Fibroblast of pulmonary artery (primary cell): ENCODE data around the gene PRKCE.

Experiments used
- DNase-seq: peaks from one replicate; pipeline ENCODE4 v3.0.0-alpha.2; 2010; ENCODE audit warnings: low read depth
- H3K4me3 ChIP-seq: replicated peaks from 2 replicates; pipeline ENCODE4 v1.5.1; 2011; ENCODE audit warnings: low read depth, mild to moderate bottlenecking, control low read depth, low read length, moderate library complexity
- TF ChIP-seq, protein P1 (sequence below): IDR thresholded peaks from 2 replicates; pipeline ENCODE4 v1.5.1; 2011; ENCODE audit warnings: mild to moderate bottlenecking, control low read depth, low read length, inconsistent platforms; ENCODE audit errors: missing control alignments

PRKCE gene

DNA sequence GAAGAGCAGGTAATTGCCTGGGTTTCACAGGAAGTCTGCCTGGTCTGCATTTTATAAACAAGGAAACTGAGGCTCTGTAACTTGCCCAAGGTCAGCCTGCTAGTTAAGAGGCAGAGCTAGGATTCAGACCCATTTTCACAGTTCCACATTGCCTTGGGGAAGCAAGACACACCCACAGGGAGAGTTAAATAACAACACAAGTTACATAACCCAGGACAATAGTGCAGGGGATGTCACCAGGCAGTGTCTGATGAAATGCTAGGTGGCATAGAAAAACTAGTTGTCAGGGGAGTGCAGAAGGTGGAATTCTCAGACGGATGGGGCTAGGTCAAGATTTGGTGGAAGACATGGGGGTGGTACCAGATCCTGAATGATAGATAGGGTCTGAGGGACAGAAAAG lies 69.7 kb downstream of the PRKCE start:
- no peak for DNase-seq
- H3K4me3 ChIP-seq = no peak overlapping the region
- TF ChIP-seq, protein P1, sequence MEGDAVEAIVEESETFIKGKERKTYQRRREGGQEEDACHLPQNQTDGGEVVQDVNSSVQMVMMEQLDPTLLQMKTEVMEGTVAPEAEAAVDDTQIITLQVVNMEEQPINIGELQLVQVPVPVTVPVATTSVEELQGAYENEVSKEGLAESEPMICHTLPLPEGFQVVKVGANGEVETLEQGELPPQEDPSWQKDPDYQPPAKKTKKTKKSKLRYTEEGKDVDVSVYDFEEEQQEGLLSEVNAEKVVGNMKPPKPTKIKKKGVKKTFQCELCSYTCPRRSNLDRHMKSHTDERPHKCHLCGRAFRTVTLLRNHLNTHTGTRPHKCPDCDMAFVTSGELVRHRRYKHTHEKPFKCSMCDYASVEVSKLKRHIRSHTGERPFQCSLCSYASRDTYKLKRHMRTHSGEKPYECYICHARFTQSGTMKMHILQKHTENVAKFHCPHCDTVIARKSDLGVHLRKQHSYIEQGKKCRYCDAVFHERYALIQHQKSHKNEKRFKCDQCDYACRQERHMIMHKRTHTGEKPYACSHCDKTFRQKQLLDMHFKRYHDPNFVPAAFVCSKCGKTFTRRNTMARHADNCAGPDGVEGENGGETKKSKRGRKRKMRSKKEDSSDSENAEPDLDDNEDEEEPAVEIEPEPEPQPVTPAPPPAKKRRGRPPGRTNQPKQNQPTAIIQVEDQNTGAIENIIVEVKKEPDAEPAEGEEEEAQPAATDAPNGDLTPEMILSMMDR = no peak

DNA sequence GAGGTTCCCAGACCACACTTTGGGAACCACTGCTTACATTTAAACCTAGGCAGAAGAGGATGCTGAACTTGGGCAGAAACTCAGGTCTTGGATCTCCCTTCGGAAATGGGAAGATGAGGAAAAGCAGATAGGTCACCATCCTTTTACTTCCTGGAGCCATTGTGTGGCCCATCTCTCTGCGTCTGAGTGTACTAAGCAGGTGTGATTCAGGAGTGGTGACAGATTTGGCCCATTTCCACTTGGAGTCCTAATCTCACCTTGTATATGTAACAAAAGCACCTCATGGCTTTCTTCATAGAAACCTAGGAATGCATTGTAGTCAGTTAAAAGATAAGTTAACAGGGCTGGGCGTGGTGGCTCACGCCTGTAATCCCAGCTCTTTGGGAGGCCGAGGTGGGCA lies 71.0 kb downstream of the PRKCE start:
- H3K4me3 ChIP-seq = no peak overlapping the region
- no peak for DNase-seq
- TF ChIP-seq, protein P1 = no peak

- no peak overlapping the region for H3K4me3 ChIP-seq
- no peak for DNase-seq
- TF ChIP-seq, protein P1 = no peak
Measured at GRCh38 chr2:45723857-45724256, 72.4 kb downstream of the PRKCE start.

- TF ChIP-seq, protein P1 = no peak
- no peak for DNase-seq
Measured at GRCh38 chr2:45724335-45724734, 72.9 kb downstream of the PRKCE start.

DNA sequence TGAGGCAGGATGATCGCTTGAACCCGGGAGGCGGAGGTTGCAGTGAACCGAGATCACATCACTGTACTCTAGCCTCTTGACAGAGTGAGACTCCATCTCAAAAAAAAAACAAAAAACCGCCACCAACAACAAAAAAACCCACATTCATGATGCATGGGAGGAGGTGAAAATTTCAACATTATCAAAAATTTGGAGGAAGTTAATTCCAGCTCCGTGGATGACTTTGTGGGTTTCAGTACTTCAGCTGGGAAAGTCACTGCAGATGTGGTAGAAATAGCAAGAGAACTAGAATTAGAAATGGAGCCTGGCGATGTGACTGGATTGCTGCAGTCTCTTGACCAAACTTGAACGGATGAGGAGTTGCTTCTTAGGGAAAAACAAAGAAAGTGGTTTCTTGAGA lies 74.3 kb downstream of the PRKCE start:
- TF ChIP-seq, protein P1 = no peak
- no peak for DNase-seq
- no peak overlapping the region for H3K4me3 ChIP-seq

More at GRCh38 chr2:45724335-45724734, 72.9 kb downstream of the PRKCE start:
- no peak overlapping the region for H3K4me3 ChIP-seq

GRCh38 chr2:45726188-45726587 lies 74.7 kb downstream of the PRKCE start:
- no peak overlapping the region for H3K4me3 ChIP-seq
- TF ChIP-seq, protein P1 = no peak
- DNase-seq = no peak

DNA sequence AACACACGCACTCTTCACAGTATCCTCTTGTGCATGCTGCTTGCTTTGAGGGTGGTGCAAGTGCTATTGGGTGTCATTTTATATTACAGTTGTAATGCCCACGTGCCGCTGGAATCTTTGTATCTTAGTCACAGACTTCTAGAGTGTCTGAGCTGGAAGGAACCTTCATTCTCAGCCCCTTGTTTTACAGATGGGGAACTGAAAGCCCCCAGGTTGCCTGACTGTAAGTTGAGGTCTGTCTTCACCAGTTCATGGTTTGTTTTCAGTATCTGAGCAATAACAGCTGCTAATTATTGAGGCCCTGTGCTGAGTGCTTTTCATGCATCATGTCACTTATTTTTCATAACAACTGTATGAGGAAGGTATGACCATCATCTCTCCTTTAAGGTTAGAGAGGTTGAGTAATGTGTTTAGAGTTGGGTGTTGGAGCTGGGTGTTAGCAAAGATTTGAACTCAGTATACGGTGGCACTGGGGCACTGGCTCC lies 77.0 kb downstream of the PRKCE start:
- H3K4me3 ChIP-seq = no peak overlapping the region
- no peak for DNase-seq
- TF ChIP-seq, protein P1 = no peak
